Neural cell (in vitro differentiated cells): Measurements from ENCODE around the gene NRAS. TPM values are rescaled to one million over a fixed set of nuclear protein-coding genes. Genes with fewer than 3 reads are reported as not detected.

Source experiments
- H2AFZ ChIP-seq: fragments of 200-600, 300-800 bp; sonication (generic), shearing (Covaris generic); 2 replicates; pipeline ENCODE4 v1.6.0; 2014; ENCODE audit warnings: low read depth, mild to moderate bottlenecking, antibody characterized with exemption, low read length, moderate library complexity
- H3F3A ChIP-seq: fragments of 200-600 bp; shearing (Covaris generic); 2 replicates; pipeline ENCODE4 v1.6.1; 2016; ENCODE audit warnings: mild to moderate bottlenecking, moderate library complexity, mixed read lengths, antibody characterized with exemption, low read length; ENCODE audit not compliant: insufficient read depth, poor library complexity, severe bottlenecking
- H3K27ac ChIP-seq: fragments of 200-600, 300-800 bp; sonication (generic), shearing (Covaris generic); 2 replicates; pipeline ENCODE4 v1.5.1; 2014; ENCODE audit warnings: mild to moderate bottlenecking, low read length, moderate library complexity
- H3K27me3 ChIP-seq: fragments of 300-800, 200-600 bp; sonication (generic), shearing (Covaris generic); 2 replicates; pipeline ENCODE4 v1.6.0; 2014; ENCODE audit warnings: mild to moderate bottlenecking, low read depth, low read length, moderate library complexity; ENCODE audit not compliant: insufficient read depth
- H3K36me3 ChIP-seq: fragments of 300-800, 200-600 bp; sonication (generic), shearing (Covaris generic); 2 replicates; pipeline ENCODE4 v1.5.1; 2014; ENCODE audit warnings: mild to moderate bottlenecking, antibody characterized with exemption, low read length, moderate library complexity; ENCODE audit not compliant: insufficient read depth
- H3K4me2 ChIP-seq: fragments of 300-800, 200-600 bp; sonication (generic), shearing (Covaris generic); 2 replicates; pipeline ENCODE4 v1.6.0; 2014; ENCODE audit warnings: mild to moderate bottlenecking, low read length
- H3K4me3 ChIP-seq: fragments of 300-800, 200-600 bp; sonication (generic), shearing (Covaris generic); 2 replicates; pipeline ENCODE4 v1.5.1; 2014; ENCODE audit warnings: mild to moderate bottlenecking, low read length, moderate library complexity
- H3K79me2 ChIP-seq: fragments of 200-600 bp; shearing (Covaris generic); replicated peaks from 2 replicates; pipeline ENCODE4 v1.6.0; 2014; ENCODE audit warnings: mild to moderate bottlenecking, low read length, moderate library complexity; ENCODE audit not compliant: insufficient read depth
- H3K9ac ChIP-seq: fragments of 300-800, 200-600 bp; sonication (generic), shearing (Covaris generic); 2 replicates; pipeline ENCODE4 v1.6.1; 2016; ENCODE audit warnings: mild to moderate bottlenecking, low read length, mixed read lengths
- H3K9me2 ChIP-seq: fragments of 200-600 bp; shearing (Covaris generic); 2 replicates; pipeline ENCODE4 v1.6.1; 2016; ENCODE audit warnings: mild to moderate bottlenecking, low read length, mixed read lengths; ENCODE audit not compliant: insufficient read depth
- H3K9me3 ChIP-seq: fragments of 200-600, 300-800 bp; sonication (generic), shearing (Covaris generic); 2 replicates; pipeline ENCODE4 v1.6.1; 2016; ENCODE audit warnings: mild to moderate bottlenecking, mixed run types, low read length, moderate library complexity, mixed read lengths
- H4K20me1 ChIP-seq: fragments of 200-600 bp; shearing (Covaris generic); 2 replicates; pipeline ENCODE4 v1.6.1; 2016; ENCODE audit warnings: mild to moderate bottlenecking, mixed run types; ENCODE audit not compliant: insufficient read depth
- EP300 ChIP-seq: fragments of 450-650 bp; conservative IDR thresholded peaks from 2 replicates; pipeline ENCODE4 v1.6.1; 2014; ENCODE audit warnings: antibody characterized with exemption, mild to moderate bottlenecking, moderate library complexity; ENCODE audit not compliant: poor library complexity, severe bottlenecking
- EZH2 ChIP-seq: fragments of 200-600, 300-800 bp; shearing (Covaris generic), sonication (generic); IDR thresholded peaks from 2 replicates; pipeline ENCODE4 v1.6.1; 2014; ENCODE audit warnings: antibody characterized with exemption, low read length, borderline replicate concordance, mild to moderate bottlenecking; ENCODE audit not compliant: insufficient read depth, poor library complexity, severe bottlenecking
- MXI1 ChIP-seq: fragments of 450-650 bp; conservative IDR thresholded peaks from 2 replicates; pipeline ENCODE4 v1.6.1; 2014; ENCODE audit warnings: antibody characterized with exemption, mild to moderate bottlenecking; ENCODE audit not compliant: poor library complexity, severe bottlenecking
- POLR2AphosphoS5 ChIP-seq: IDR thresholded peaks from 2 replicates; pipeline ENCODE4 v1.6.1; 2012
- RAD21 ChIP-seq: fragments of 450-650 bp; conservative IDR thresholded peaks from 2 replicates; pipeline ENCODE4 v1.6.1; 2014; ENCODE audit warnings: antibody characterized with exemption, mild to moderate bottlenecking, moderate library complexity
- SMC3 ChIP-seq: fragments of 450-650 bp; conservative IDR thresholded peaks from 2 replicates; pipeline ENCODE4 v1.6.1; 2014; ENCODE audit warnings: antibody characterized with exemption, mild to moderate bottlenecking, moderate library complexity; ENCODE audit not compliant: poor library complexity
- TAF1 ChIP-seq: IDR thresholded peaks from 2 replicates; pipeline ENCODE4 v1.6.1; 2012; ENCODE audit warnings: low read depth
- polyA plus RNA-seq: library from polyadenylated mRNA; depleted of rRNA; stranded (reverse); fragments of >200 nt; gene quantifications from 2 replicates; pipeline ENCODE4 v1.2.3, GENCODE V29; 2014
- TF ChIP-seq, protein P1 (sequence below): IDR thresholded peaks from 2 replicates; pipeline ENCODE4 v1.6.1; 2012; ENCODE audit warnings: borderline replicate concordance
- TF ChIP-seq, protein P2 (sequence below): fragments of 450-650 bp; IDR thresholded peaks from 2 replicates; pipeline ENCODE4 v1.5.1; 2014; ENCODE audit warnings: antibody characterized with exemption, mild to moderate bottlenecking, moderate library complexity; ENCODE audit not compliant: poor library complexity, severe bottlenecking

The NRAS gene
- polyA plus RNA-seq, 1 donor from 2014 or later, result 56.5 TPM

DNA sequence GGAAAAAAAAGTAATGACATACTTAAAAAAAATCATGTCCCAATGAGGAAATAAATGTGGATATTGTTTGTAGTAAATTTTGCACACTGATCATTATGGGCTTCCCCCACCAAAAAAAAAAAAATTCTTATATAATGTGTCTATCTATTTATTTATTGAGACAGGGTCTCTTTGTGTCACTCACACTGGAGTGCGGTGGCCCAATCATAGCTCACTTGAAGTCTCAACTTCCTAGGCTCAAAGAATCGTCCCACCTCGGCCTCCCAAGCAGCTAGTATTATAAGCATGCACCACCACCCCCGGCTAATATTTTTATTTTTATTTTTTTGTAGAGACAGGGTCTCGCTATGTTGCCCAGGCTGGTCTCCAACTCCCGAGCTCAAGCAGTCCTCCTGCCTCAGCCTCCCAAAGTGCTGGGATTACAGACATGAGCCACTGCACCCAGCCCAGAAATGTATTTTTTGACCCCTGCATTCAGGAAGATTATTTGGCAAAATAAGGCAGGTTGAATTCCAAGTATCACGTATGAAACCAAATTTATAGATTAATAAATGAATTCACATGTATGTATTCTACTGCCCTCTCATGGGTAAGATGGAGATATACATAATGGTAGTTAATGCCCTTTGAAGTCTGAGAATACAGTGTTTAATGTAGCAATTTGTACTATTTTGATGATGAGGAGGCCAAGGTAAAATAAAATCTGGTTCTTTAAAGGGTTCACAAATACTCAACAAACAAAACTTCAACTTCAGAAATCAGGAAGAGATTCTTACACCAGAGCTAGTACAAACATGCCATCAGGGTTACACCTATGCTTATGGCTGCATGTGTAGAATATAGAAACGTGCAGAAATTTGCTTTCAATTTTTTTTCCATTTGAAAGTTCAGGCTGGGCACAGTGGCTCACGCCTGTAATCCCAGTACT, 45.3 kb downstream of the NRAS start:
- no peak overlapping the region for H2AFZ ChIP-seq
- H3K4me2 ChIP-seq, result no peak overlapping the region
- H3K27ac ChIP-seq, result no peak overlapping the region

DNA sequence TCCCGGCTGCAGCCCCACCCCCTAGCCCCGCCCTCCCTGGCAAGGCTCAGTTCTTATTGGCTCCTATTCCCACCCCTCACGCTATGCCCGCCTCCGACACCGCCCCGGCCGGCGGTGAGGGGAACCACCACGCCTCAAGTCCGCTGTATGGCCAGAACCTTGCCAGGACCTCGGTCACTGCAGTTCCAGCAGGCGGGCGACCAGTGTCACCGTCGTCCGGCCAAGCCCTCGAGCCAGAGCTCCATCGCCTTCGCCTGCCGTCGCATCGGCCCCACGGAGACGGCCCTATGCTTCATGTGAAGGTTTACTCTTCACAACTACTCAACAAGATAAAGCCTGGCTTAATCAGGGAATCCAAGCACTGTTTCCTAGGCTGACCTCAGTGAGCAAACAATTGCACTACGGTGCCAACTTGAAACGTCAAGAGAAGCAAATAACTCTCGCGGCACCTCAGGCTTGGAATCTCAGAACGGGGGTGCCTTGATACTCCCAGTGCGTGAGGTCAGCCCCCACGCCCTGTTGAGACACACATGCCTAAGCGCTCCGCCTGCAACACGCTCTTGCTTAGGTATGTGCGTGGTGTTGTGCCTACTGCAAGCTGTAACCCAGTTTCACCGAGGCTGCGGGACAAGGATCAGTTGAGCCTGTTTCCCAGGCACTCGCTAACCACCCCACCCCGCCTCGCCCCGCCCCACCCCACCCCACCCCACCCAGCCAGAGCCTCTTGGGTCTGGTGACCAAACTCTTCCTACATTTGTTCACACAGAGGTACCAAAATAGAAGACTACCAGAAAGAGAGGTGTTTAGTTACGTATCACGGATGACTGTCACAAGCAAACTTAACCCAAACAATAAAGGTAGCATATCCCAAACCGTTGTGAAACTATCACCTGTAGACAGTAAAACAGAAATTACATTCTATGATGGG, 46.2 kb downstream of the NRAS start:
- TF ChIP-seq TAF1 (no peak), POLR2AphosphoS5 (no peak), EP300 (no peak), EZH2 (no peak)
- TF ChIP-seq, protein P1, sequence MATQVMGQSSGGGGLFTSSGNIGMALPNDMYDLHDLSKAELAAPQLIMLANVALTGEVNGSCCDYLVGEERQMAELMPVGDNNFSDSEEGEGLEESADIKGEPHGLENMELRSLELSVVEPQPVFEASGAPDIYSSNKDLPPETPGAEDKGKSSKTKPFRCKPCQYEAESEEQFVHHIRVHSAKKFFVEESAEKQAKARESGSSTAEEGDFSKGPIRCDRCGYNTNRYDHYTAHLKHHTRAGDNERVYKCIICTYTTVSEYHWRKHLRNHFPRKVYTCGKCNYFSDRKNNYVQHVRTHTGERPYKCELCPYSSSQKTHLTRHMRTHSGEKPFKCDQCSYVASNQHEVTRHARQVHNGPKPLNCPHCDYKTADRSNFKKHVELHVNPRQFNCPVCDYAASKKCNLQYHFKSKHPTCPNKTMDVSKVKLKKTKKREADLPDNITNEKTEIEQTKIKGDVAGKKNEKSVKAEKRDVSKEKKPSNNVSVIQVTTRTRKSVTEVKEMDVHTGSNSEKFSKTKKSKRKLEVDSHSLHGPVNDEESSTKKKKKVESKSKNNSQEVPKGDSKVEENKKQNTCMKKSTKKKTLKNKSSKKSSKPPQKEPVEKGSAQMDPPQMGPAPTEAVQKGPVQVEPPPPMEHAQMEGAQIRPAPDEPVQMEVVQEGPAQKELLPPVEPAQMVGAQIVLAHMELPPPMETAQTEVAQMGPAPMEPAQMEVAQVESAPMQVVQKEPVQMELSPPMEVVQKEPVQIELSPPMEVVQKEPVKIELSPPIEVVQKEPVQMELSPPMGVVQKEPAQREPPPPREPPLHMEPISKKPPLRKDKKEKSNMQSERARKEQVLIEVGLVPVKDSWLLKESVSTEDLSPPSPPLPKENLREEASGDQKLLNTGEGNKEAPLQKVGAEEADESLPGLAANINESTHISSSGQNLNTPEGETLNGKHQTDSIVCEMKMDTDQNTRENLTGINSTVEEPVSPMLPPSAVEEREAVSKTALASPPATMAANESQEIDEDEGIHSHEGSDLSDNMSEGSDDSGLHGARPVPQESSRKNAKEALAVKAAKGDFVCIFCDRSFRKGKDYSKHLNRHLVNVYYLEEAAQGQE, result no peak
- TF ChIP-seq, protein P2, sequence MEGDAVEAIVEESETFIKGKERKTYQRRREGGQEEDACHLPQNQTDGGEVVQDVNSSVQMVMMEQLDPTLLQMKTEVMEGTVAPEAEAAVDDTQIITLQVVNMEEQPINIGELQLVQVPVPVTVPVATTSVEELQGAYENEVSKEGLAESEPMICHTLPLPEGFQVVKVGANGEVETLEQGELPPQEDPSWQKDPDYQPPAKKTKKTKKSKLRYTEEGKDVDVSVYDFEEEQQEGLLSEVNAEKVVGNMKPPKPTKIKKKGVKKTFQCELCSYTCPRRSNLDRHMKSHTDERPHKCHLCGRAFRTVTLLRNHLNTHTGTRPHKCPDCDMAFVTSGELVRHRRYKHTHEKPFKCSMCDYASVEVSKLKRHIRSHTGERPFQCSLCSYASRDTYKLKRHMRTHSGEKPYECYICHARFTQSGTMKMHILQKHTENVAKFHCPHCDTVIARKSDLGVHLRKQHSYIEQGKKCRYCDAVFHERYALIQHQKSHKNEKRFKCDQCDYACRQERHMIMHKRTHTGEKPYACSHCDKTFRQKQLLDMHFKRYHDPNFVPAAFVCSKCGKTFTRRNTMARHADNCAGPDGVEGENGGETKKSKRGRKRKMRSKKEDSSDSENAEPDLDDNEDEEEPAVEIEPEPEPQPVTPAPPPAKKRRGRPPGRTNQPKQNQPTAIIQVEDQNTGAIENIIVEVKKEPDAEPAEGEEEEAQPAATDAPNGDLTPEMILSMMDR, result peak; percentile 19
- Histone ChIP-seq H3K9me3 (no peaks in the 10 kb centered on the region), H3K4me2 (no peak overlapping the region), H3K27ac (no peak overlapping the region), H3F3A (no peaks in the 10 kb centered on the region), H3K4me3 (peak overlapping the region; percentile 87), H3K9ac (peak overlapping the region; percentile 59), H3K9me2 (no peaks in the 10 kb centered on the region), H3K79me2 (no peaks in the 10 kb centered on the region), H2AFZ (peak overlapping the region; percentile 78), H3K36me3 (no peaks in the 10 kb centered on the region), H4K20me1 (no peaks in the 10 kb centered on the region), H3K27me3 (peaks cover 38% of the 10 kb centered on the region)

More for the DNA sequence above, 45.3 kb downstream of the NRAS start:
- Histone ChIP-seq H3K27me3 (peaks cover 34% of the 10 kb centered on the region), H3K79me2 (no peaks in the 10 kb centered on the region), H3K36me3 (no peaks in the 10 kb centered on the region), H4K20me1 (no peaks in the 10 kb centered on the region), H3K9ac (no peak overlapping the region), H3F3A (no peaks in the 10 kb centered on the region), H3K9me2 (no peaks in the 10 kb centered on the region), H3K4me3 (no peak overlapping the region), H3K9me3 (no peaks in the 10 kb centered on the region)
- TF ChIP-seq SMC3, result peak; percentile 55
- TF ChIP-seq, protein P2, result peak; percentile 66
- no peak for TF ChIP-seq POLR2AphosphoS5
- TF ChIP-seq EZH2, result no peak
- TF ChIP-seq EP300, result no peak
- TF ChIP-seq, protein P1, result no peak
- no peak for TF ChIP-seq TAF1
- TF ChIP-seq MXI1, result no peak
- peak; percentile 63 for TF ChIP-seq RAD21
